H9 (cell line): ENCODE measurements around the gene MECP2. TPM values are rescaled to one million over a fixed set of nuclear protein-coding genes. Genes with fewer than 3 reads are reported as not detected.

Source experiments
- DNase-seq: peaks from one replicate; pipeline ENCODE4 v3.0.0-alpha.2; 2017
- H2AFZ ChIP-seq: one replicate; pipeline ENCODE4 v1.6.1; 2013; ENCODE audit warnings: mild to moderate bottlenecking, low read length, control low read depth, moderate library complexity
- H2AK5ac ChIP-seq: 2 replicates; pipeline ENCODE4 v1.6.1; 2013; ENCODE audit warnings: low read length, control low read depth, mixed read lengths; ENCODE audit not compliant: insufficient read length
- H2BK120ac ChIP-seq: one replicate; pipeline ENCODE4 v1.6.1; 2013; ENCODE audit warnings: low read depth, mild to moderate bottlenecking, low read length, control low read depth, inconsistent platforms; ENCODE audit not compliant: poor library complexity, severe bottlenecking
- H2BK12ac ChIP-seq: 2 replicates; pipeline ENCODE4 v1.6.1; 2013; ENCODE audit warnings: low read length, control low read depth, mixed read lengths, low read depth; ENCODE audit not compliant: insufficient read length
- H2BK15ac ChIP-seq: 2 replicates; pipeline ENCODE4 v1.6.1; 2013; ENCODE audit warnings: low read depth, low read length, control low read depth
- H2BK20ac ChIP-seq: one replicate; pipeline ENCODE4 v1.6.1; 2013; ENCODE audit warnings: low read depth, mild to moderate bottlenecking, low read length, control low read depth, inconsistent platforms; ENCODE audit not compliant: poor library complexity, severe bottlenecking
- H2BK5ac ChIP-seq: 2 replicates; pipeline ENCODE4 v1.6.1; 2013; ENCODE audit warnings: low read length, control low read depth, mixed read lengths; ENCODE audit not compliant: insufficient read length
- H3K14ac ChIP-seq: 2 replicates; pipeline ENCODE4 v1.6.1; 2013; ENCODE audit warnings: low read length, control low read depth; ENCODE audit not compliant: insufficient read depth
- H3K18ac ChIP-seq: 2 replicates; pipeline ENCODE4 v1.6.1; 2013; ENCODE audit warnings: low read depth, mild to moderate bottlenecking, mixed read lengths, low read length, control low read depth; ENCODE audit not compliant: insufficient read length
- H3K23ac ChIP-seq: 2 replicates; pipeline ENCODE4 v1.6.1; 2013; ENCODE audit warnings: low read length, control low read depth, mixed read lengths, low read depth; ENCODE audit not compliant: insufficient read length
- H3K23me2 ChIP-seq: 2 replicates; pipeline ENCODE4 v1.6.1; 2013; ENCODE audit warnings: low read depth, mild to moderate bottlenecking, mixed read lengths, low read length, control low read depth; ENCODE audit not compliant: insufficient read length, poor library complexity, severe bottlenecking
- H3K27ac ChIP-seq: 2 replicates; pipeline ENCODE4 v1.5.1; 2013; ENCODE audit warnings: low read length, control low read depth, mixed read lengths, low read depth; ENCODE audit not compliant: insufficient read length
- H3K27me3 ChIP-seq: 2 replicates; pipeline ENCODE4 v1.6.1; 2013; ENCODE audit warnings: low read length, control low read depth, inconsistent platforms; ENCODE audit not compliant: insufficient read depth
- H3K4ac ChIP-seq: 2 replicates; pipeline ENCODE4 v1.6.1; 2013; ENCODE audit warnings: low read depth, mild to moderate bottlenecking, control low read depth, inconsistent platforms, low read length, moderate library complexity
- H3K4me1 ChIP-seq: 2 replicates; pipeline ENCODE4 v1.6.1; 2013; ENCODE audit warnings: low read length, control low read depth, inconsistent platforms; ENCODE audit not compliant: insufficient read depth
- H3K4me2 ChIP-seq: 2 replicates; pipeline ENCODE4 v1.6.1; 2013; ENCODE audit warnings: low read length, control low read depth, mixed read lengths; ENCODE audit not compliant: insufficient read length, insufficient read depth
- H3K56ac ChIP-seq: 2 replicates; pipeline ENCODE4 v1.6.1; 2013; ENCODE audit warnings: low read depth, mild to moderate bottlenecking, mixed read lengths, low read length, control low read depth; ENCODE audit not compliant: insufficient read length
- H3K79me1 ChIP-seq: 2 replicates; pipeline ENCODE4 v1.6.1; 2013; ENCODE audit warnings: low read depth, mild to moderate bottlenecking, moderate library complexity, low read length, control low read depth, inconsistent platforms; ENCODE audit not compliant: insufficient read depth, poor library complexity, severe bottlenecking
- H3K79me2 ChIP-seq: 2 replicates; pipeline ENCODE4 v1.6.1; 2013; ENCODE audit warnings: low read length, control low read depth, inconsistent platforms; ENCODE audit not compliant: insufficient read depth
- H3K9ac ChIP-seq: 2 replicates; pipeline ENCODE4 v1.6.1; 2013; ENCODE audit warnings: low read length, control low read depth, mixed read lengths; ENCODE audit not compliant: insufficient read length; ENCODE audit errors: extremely low read depth
- H3K9me3 ChIP-seq: one replicate; pipeline ENCODE4 v1.6.1; 2013; ENCODE audit warnings: low read depth, low read length, inconsistent platforms; ENCODE audit not compliant: control insufficient read depth
- H3T11ph ChIP-seq: one replicate; pipeline ENCODE4 v1.6.1; 2013; ENCODE audit warnings: mild to moderate bottlenecking, low read length, control low read depth, inconsistent platforms
- H4K20me1 ChIP-seq: one replicate; pipeline ENCODE4 v1.6.1; 2013; ENCODE audit not compliant: control insufficient read depth, insufficient read length, insufficient read depth
- H4K5ac ChIP-seq: 2 replicates; pipeline ENCODE4 v1.6.1; 2013; ENCODE audit warnings: low read depth, mild to moderate bottlenecking, mixed read lengths, low read length, control low read depth; ENCODE audit not compliant: insufficient read length
- H4K8ac ChIP-seq: replicated peaks from 2 replicates; pipeline ENCODE4 v1.6.1; 2013; ENCODE audit warnings: low read length, control low read depth, mixed read lengths, low read depth; ENCODE audit not compliant: insufficient read length
- H4K91ac ChIP-seq: 2 replicates; pipeline ENCODE4 v1.6.1; 2013; ENCODE audit warnings: low read depth, mild to moderate bottlenecking, moderate library complexity, mixed read lengths, low read length, control low read depth; ENCODE audit not compliant: insufficient read length
- H3K27ac Mint-ChIP-seq, 3 experiments: 2 replicates in 2 of 3; 3 replicates in 1 of 3; pipeline ENCODE4 v1.8.0; 2020 to 2021; ENCODE audit warnings: mixed read lengths in 3 of 3, mild to moderate bottlenecking in 1 of 3, moderate library complexity in 1 of 3
- H3K27me3 Mint-ChIP-seq: 2 replicates; pipeline ENCODE4 v1.8.0; 2021; ENCODE audit warnings: low read depth, mild to moderate bottlenecking, moderate library complexity, mixed read lengths
- H3K36me3 Mint-ChIP-seq, 3 experiments: 2 replicates in 2 of 3; 3 replicates in 1 of 3; pipeline ENCODE4 v1.8.0; 2020 to 2021; ENCODE audit warnings: low read depth in 3 of 3, mixed read lengths in 3 of 3; ENCODE audit not compliant: insufficient read depth in 1 of 3
- H3K4me1 Mint-ChIP-seq, 2 experiments: 2 replicates each; pipeline ENCODE4 v1.8.0; 2020; ENCODE audit warnings: mixed read lengths in 2 of 2
- H3K4me3 Mint-ChIP-seq, 2 experiments: 2 replicates in 1 of 2; 3 replicates in 1 of 2; pipeline ENCODE4 v1.8.0; 2020 to 2021; ENCODE audit warnings: mild to moderate bottlenecking in 2 of 2, mixed read lengths in 2 of 2, moderate library complexity in 1 of 2
- H3K9me3 Mint-ChIP-seq, 2 experiments: 2 replicates in 1 of 2; 3 replicates in 1 of 2; pipeline ENCODE4 v1.8.0; 2020; ENCODE audit warnings: mild to moderate bottlenecking in 2 of 2, mixed read lengths in 2 of 2, moderate library complexity in 1 of 2
- CTCF ChIP-seq: fragments of 200-600 bp; sonication (generic); conservative IDR thresholded peaks from 3 replicates; pipeline ENCODE4 v1.8.0; 2021; ENCODE audit warnings: antibody characterized with exemption, mild to moderate bottlenecking
- WGBS: extraction: QIAGEN DNeasy Blood & Tissue Kit; methylation state at CpG from one replicate; pipeline ENCODE4 v1.1.7; 2013; ENCODE audit warnings: missing lambda C conversion rate, low lambda C conversion rate, mixed read lengths; ENCODE audit not compliant: insufficient read length; ENCODE audit errors: extremely low coverage; 5-methylcytosine and 5-hydroxymethylcytosine counted together
- total RNA-seq: library from RNA; stranded (reverse); gene quantifications from 2 replicates; pipeline ENCODE4 v1.2.1, GENCODE V29; 2021

MECP2 gene
- total RNA-seq, 1 experiment from 2014 or later = 32.2 TPM

GRCh38 chrX:154135458-154136229, 38.1 kb upstream of the MECP2 start:
- Mint-ChIP-seq H3K36me3 (peaks cover 0 to 12% (median 3%) of the 10 kb centered on the region in 3 experiments; a peak in 5 of 7 replicates), H3K9me3 (peaks cover 75 to 82% of the 10 kb centered on the region in 2 experiments), H3K4me1 (peaks cover 0 to 3% of the 10 kb centered on the region in 2 experiments; a peak in 1 of 4 replicates), H3K27ac (no peak overlapping the region), H3K27me3 (peaks cover 38% of the 10 kb centered on the region), H3K4me3 (no peak overlapping the region)
- Histone ChIP-seq H3K23me2 (no peaks in the 10 kb centered on the region), H3K56ac (no peak overlapping the region), H3K27ac (no peak overlapping the region), H4K20me1 (no peaks in the 10 kb centered on the region), H3K23ac (no peak overlapping the region), H3K18ac (no peak overlapping the region), H2BK5ac (no peak overlapping the region), H3K4me1 (no peaks in the 10 kb centered on the region), H3K27me3 (no peaks in the 10 kb centered on the region), H2BK12ac (no peak overlapping the region), H2AFZ (no peak overlapping the region), H4K91ac (no peak overlapping the region), H3K9me3 (peaks cover 40% of the 10 kb centered on the region), H3K4me2 (no peak overlapping the region), H4K5ac (no peak overlapping the region), H3K9ac (no peak overlapping the region), H2AK5ac (no peak overlapping the region), H3T11ph (no peak overlapping the region), H4K8ac (no peak overlapping the region), H3K79me2 (no peaks in the 10 kb centered on the region), H3K14ac (no peak overlapping the region), H3K4ac (no peak overlapping the region), H2BK120ac (no peak overlapping the region), H3K79me1 (no peaks in the 10 kb centered on the region), H2BK15ac (no peak overlapping the region; the same call in 1 of the 2 replicates), H2BK20ac (no peak overlapping the region)
- no peak for DNase-seq
- TF ChIP-seq CTCF = no peak
- WGBS = no CpG with 5 or more reads among the region's 7 CpGs
